Pancreas (tissue), 10 donors: Measurements from ENCODE around the gene SRSF7. TPM values are rescaled to one million over a fixed set of nuclear protein-coding genes. Genes with fewer than 3 reads are reported as not detected.

Experiments
- ATAC-seq, 4 donors: fragments of 200-7000 bp; cut with Tn5 transposase; one replicate each; pipeline versions ENCODE4 v1.8.0 to v1.9.1; 2020; ENCODE audit warnings: mild to moderate bottlenecking in 4 of 4, moderate library complexity in 4 of 4
- DNase-seq, 6 donors: peaks; one replicate each; pipeline ENCODE4 v3.0.0-alpha.2; 2020
- FAIRE-seq: peaks from 2 replicates; lab custom pipeline; 2012; peaks lifted over from hg19 to GRCh38; lab: Jason Lieb, UNC
- H3K27ac ChIP-seq, 4 donors: fragments of 200-600 bp; sonication (generic); 1 replicate in 3 of 4; 2 replicates in 1 of 4; pipeline versions ENCODE4 v1.5.0 to v1.8.0; 2020
- H3K27me3 ChIP-seq, 4 donors: fragments of 200-600 bp; one replicate each; pipeline ENCODE4 v1.8.0; 2021
- H3K36me3 ChIP-seq, 3 donors: fragments of 200-600 bp; sonication (generic) in 1 of 3; one replicate each; pipeline versions ENCODE4 v1.5.0 to v1.8.0; 2020 to 2021
- H3K4me1 ChIP-seq, 3 donors: fragments of 200-600 bp; one replicate each; pipeline ENCODE4 v1.8.0; 2021
- H3K4me3 ChIP-seq, 4 donors: fragments of 200-600 bp; sonication (generic) in 2 of 4; one replicate each; pipeline versions ENCODE4 v1.5.0 to v1.8.0; 2020 to 2021
- H3K9me3 ChIP-seq, 4 donors: fragments of 200-600 bp; one replicate each; pipeline ENCODE4 v1.8.0; 2021
- WGBS, 2 donors: extraction: QIAGEN DNeasy Blood & Tissue Kit; methylation state at CpG; one replicate each; pipeline ENCODE4 v1.1.7; 2013; 5-methylcytosine and 5-hydroxymethylcytosine counted together
- intact Hi-C, 3 donors: fragments of 100-400 bp; cut with DNase I; formaldehyde crosslinking; loops; one replicate each; pipeline versions ENCODE4 v1.11.1 to v1.14.2; 2022
- polyA plus RNA-seq, 2 donors: library from polyadenylated mRNA; stranded (reverse); fragments of 200-250 nt; gene quantifications; one replicate each; pipeline ENCODE4 v1.2.3, GENCODE V29; 2013
- total RNA-seq, 6 donors: library from RNA; stranded (reverse); fragmentation: NEBNext Ultra II Directional in 4 of 6; extraction: Animal tissue kit (Norgen Biotek cat#: 25700) in 4 of 6; gene quantifications; one replicate each; pipeline versions ENCODE4 v1.2.1 to v1.2.4, GENCODE V29; 2021 to 2023
- TF ChIP-seq, protein P1 (sequence below), 4 donors: fragments of 200-600 bp; sonication (generic) in 3 of 4; IDR thresholded peaks; one replicate each; pipeline versions ENCODE4 v1.5.0 to v1.8.0; 2021; ENCODE audit warnings: antibody characterized with exemption in 4 of 4
- donor health status: healthy with polysubstance abuse.
- donor health status: DM: no; HTN: no; CAD: no; lungs with moderate emphysema.
- donor health status: DM: no; HTN: no; CAD: no.
- donor health status: control.
- donor health status: control.
- donor health status: Bipolar disorder and iron deficiency.
- donor health status: DM: yes; HTN: yes; CAD: no.
- donor health status: DM: no; HTN: no; CAD: no.
- donor health status: DM: no; HTN: no; CAD: no.
- donor health status: DM: yes; HTN: yes; CAD: no.

SRSF7 gene
- total and polyA plus RNA-seq, 8 donors, result 27.4 to 119 (median 47.6) TPM

- FAIRE-seq, result no peak
Measured at GRCh38 chr2:38731090-38731489, 20.1 kb downstream of the SRSF7 start.

GRCh38 chr2:38728694-38729093 is 22.5 kb downstream of the SRSF7 start:
- TF ChIP-seq, protein P1, sequence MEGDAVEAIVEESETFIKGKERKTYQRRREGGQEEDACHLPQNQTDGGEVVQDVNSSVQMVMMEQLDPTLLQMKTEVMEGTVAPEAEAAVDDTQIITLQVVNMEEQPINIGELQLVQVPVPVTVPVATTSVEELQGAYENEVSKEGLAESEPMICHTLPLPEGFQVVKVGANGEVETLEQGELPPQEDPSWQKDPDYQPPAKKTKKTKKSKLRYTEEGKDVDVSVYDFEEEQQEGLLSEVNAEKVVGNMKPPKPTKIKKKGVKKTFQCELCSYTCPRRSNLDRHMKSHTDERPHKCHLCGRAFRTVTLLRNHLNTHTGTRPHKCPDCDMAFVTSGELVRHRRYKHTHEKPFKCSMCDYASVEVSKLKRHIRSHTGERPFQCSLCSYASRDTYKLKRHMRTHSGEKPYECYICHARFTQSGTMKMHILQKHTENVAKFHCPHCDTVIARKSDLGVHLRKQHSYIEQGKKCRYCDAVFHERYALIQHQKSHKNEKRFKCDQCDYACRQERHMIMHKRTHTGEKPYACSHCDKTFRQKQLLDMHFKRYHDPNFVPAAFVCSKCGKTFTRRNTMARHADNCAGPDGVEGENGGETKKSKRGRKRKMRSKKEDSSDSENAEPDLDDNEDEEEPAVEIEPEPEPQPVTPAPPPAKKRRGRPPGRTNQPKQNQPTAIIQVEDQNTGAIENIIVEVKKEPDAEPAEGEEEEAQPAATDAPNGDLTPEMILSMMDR (IDR thresholded peaks at IDR 0.05), result no peak
- H3K4me3 ChIP-seq, result no peak overlapping the region
- no peak for ATAC-seq
- FAIRE-seq, result no peak
- peaks cover 0 to 6% (median 0%) of the 10 kb centered on the region in 3 donors for H3K36me3 ChIP-seq
- H3K27me3 ChIP-seq, result no peaks in the 10 kb centered on the region
- DNase-seq, result no peak
- no peaks in the 10 kb centered on the region for H3K9me3 ChIP-seq
- WGBS, 2 donors, result 0 to 59% methylated on average over 2 of the region's 2 CpGs
- H3K27ac ChIP-seq, result no peak overlapping the region
- intact Hi-C loops, result loop anchor here in 2 of 3 donors (2.0 to 5.0 kb wide), 2 partner anchors 16 to 191 kb away; no protein-coding TSS in a partner anchor
- no peaks in the 10 kb centered on the region for H3K4me1 ChIP-seq

More at GRCh38 chr2:38731090-38731489, 20.1 kb downstream of the SRSF7 start:
- Histone ChIP-seq H3K27me3 (no peaks in the 10 kb centered on the region), H3K9me3 (no peaks in the 10 kb centered on the region), H3K4me1 (peaks cover 6 to 14% (median 12%) of the 10 kb centered on the region in 3 donors), H3K27ac (no peak overlapping the region), H3K36me3 (peaks cover 0 to 6% (median 0%) of the 10 kb centered on the region in 3 donors), H3K4me3 (no peak overlapping the region)
- TF ChIP-seq, protein P1 (IDR thresholded peaks at IDR 0.05), result no peak
- WGBS, 2 donors, result 95 to 98% methylated on average over 7 of the region's 7 CpGs
- intact Hi-C loops, result loop anchor here in 1 of 3 donors (10.0 kb wide), 2 partner anchors 146 to 416 kb away; no protein-coding TSS in a partner anchor
- no peak for ATAC-seq
- DNase-seq, result no peak

DNA sequence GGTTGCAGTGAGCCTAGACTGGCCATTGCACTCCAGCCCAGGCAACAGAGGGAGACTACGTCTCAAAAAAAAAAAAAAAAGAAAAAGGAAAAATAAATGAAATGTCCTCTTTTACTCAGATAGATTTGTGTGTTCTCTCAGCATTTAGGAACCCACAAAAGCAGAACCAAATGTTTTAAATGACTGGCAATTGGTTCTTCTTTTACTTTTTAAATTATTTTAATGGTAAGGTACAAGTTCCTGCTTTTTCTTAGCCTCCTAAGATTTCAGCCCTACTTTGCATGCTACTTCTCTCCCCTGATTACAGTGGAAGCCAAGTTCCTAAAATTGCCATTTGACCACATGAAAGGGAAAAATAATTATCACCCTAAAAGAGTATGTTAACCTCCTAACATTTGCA is 23.5 kb downstream of the SRSF7 start:
- intact Hi-C loops, result loop anchor here in 2 of 3 donors (2.0 to 5.0 kb wide), 2 partner anchors 17 to 190 kb away; no protein-coding TSS in a partner anchor
- H3K27me3 ChIP-seq, result no peaks in the 10 kb centered on the region
- DNase-seq, result no peak
- H3K9me3 ChIP-seq, result no peaks in the 10 kb centered on the region
- peaks cover 0 to 7% (median 4%) of the 10 kb centered on the region in 3 donors for H3K4me1 ChIP-seq
- TF ChIP-seq, protein P1 (IDR thresholded peaks at IDR 0.05), result no peak
- peaks cover 0 to 6% (median 0%) of the 10 kb centered on the region in 3 donors for H3K36me3 ChIP-seq
- H3K4me3 ChIP-seq, result no peak overlapping the region
- no peak overlapping the region for H3K27ac ChIP-seq
- 96 to 100% methylated on average over 1 of the region's 1 CpG for WGBS, 2 donors
- ATAC-seq, result no peak
- no peak for FAIRE-seq

DNA sequence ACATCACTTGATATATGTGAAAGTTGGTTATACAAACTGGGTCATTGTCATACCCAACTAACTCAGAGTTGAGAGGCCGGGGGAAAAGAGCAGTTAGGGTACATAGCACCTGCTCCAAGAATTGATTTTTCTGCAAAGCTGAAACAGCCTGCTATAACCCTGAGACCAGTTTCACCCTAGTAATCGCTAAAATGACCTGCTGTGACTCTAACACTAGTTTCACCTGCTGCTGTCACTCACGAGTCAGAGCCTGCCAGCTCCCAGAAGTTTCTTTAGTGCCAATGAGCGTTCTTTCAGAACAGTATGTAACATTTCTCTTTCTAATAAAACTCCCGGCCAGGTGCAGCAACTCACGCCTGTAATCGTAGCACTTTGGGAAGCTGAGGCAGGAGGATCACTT is 28.0 kb downstream of the SRSF7 start:
- intact Hi-C loops, result no loop called here
- peak overlapping the region in 2 of 4 donors; percentile 24 to 28 for H3K27ac ChIP-seq

More for the DNA sequence above, 28.0 kb downstream of the SRSF7 start:
- WGBS, 2 donors, result 38 to 42% methylated on average over 7 of the region's 7 CpGs
- peak; percentile 52 to 87 (median 74) for ATAC-seq
- Histone ChIP-seq H3K4me3 (no peak overlapping the region), H3K4me1 (peaks cover 0 to 12% (median 4%) of the 10 kb centered on the region in 3 donors), H3K9me3 (no peaks in the 10 kb centered on the region), H3K27me3 (no peaks in the 10 kb centered on the region), H3K36me3 (no peaks in the 10 kb centered on the region)
- peak in 2 of 6 donors; percentile 32 to 53 for DNase-seq
- TF ChIP-seq, protein P1 (IDR thresholded peaks at IDR 0.05), result no peak
- FAIRE-seq, result no peak
